Astrocyte of the spinal cord (primary cell): ENCODE measurements around the gene SMPD3.

Source experiments
- DNase-seq: peaks from one replicate; pipeline ENCODE4 v3.0.0; 2011; ENCODE audit warnings: low read depth, low spot score
- H3K4me3 ChIP-seq: 2 replicates; pipeline ENCODE4 v1.5.1; 2011; ENCODE audit warnings: low read depth, mild to moderate bottlenecking, low read length, moderate library complexity
- CTCF ChIP-seq: IDR thresholded peaks from 2 replicates; pipeline ENCODE4 v1.5.1; 2012; ENCODE audit warnings: low read depth, mild to moderate bottlenecking, low read length, inconsistent platforms
- in situ Hi-C: cut with HindIII; loops from 2 replicates; pipeline ENCODE4 v1.10.0; 2017; ENCODE audit warnings: low sequenced_read_pairs

SMPD3 gene

GRCh38 chr16:68387301-68387700 lies 61.0 kb downstream of the SMPD3 start:
- in situ Hi-C loops, result no loop called here
- TF ChIP-seq CTCF, result no peak

GRCh38 chr16:68386628-68387027 lies 61.7 kb downstream of the SMPD3 start:
- in situ Hi-C loops, result no loop called here
- no peak for DNase-seq
- no peak overlapping the region for H3K4me3 ChIP-seq
- no peak for TF ChIP-seq CTCF

More at GRCh38 chr16:68387301-68387700, 61.0 kb downstream of the SMPD3 start:
- no peak for DNase-seq
- no peak overlapping the region for H3K4me3 ChIP-seq

- TF ChIP-seq CTCF, result no peak
- no peak for DNase-seq
- in situ Hi-C loops, result no loop called here
- no peak overlapping the region for H3K4me3 ChIP-seq
Observed at GRCh38 chr16:68385371-68385770, 62.9 kb downstream of the SMPD3 start.

GRCh38 chr16:68384288-68385161 lies 63.8 kb downstream of the SMPD3 start:
- in situ Hi-C loops, result no loop called here
- no peak for DNase-seq
- H3K4me3 ChIP-seq, result no peak overlapping the region
- TF ChIP-seq CTCF, result no peak

GRCh38 chr16:68383858-68384257 lies 64.5 kb downstream of the SMPD3 start:
- DNase-seq, result no peak
- in situ Hi-C loops, result no loop called here
- no peak overlapping the region for H3K4me3 ChIP-seq
- TF ChIP-seq CTCF, result no peak

GRCh38 chr16:68382296-68382718 lies 66.0 kb downstream of the SMPD3 start:
- TF ChIP-seq CTCF, result peak; percentile 29
- H3K4me3 ChIP-seq, result no peak overlapping the region
- no peak for DNase-seq
- in situ Hi-C loops, result no loop called here
